Transverse colon (tissue), 4 donors: Measurements from ENCODE around the gene FGF6. TPM values are rescaled to one million over a fixed set of nuclear protein-coding genes. Genes with fewer than 3 reads are reported as not detected.

Experiments
- DNase-seq: peaks from one replicate; pipeline ENCODE4 v3.0.0-alpha.2; 2019
- H3K27ac ChIP-seq, 4 donors: fragments of 200-600 bp; sonication (generic); 2 replicates each; pipeline ENCODE4 v1.5.1; 2016 to 2018; ENCODE audit warnings: inconsistent platforms in 4 of 4
- H3K27me3 ChIP-seq: fragments of 200-600 bp; sonication (generic); 2 replicates; pipeline ENCODE4 v1.5.1; 2017; ENCODE audit warnings: inconsistent platforms
- H3K36me3 ChIP-seq, 4 donors: fragments of 200-600 bp; sonication (generic); 2 replicates each; pipeline ENCODE4 v1.5.1; 2017 to 2019; ENCODE audit warnings: inconsistent platforms in 4 of 4
- H3K4me1 ChIP-seq, 4 donors: fragments of 200-600 bp; sonication (generic); 2 replicates each; pipeline ENCODE4 v1.5.1; 2017 to 2020; ENCODE audit warnings: inconsistent platforms in 4 of 4
- H3K4me3 ChIP-seq, 4 donors: fragments of 200-600 bp; sonication (generic); 1 replicate in 1 of 4; 2 replicates in 3 of 4; pipeline versions ENCODE4 v1.5.1 to v1.6.1; 2017 to 2019; ENCODE audit warnings: inconsistent platforms in 4 of 4
- H3K9me3 ChIP-seq, 2 donors: fragments of 200-600 bp; sonication (generic); 2 replicates each; pipeline ENCODE4 v1.5.1; 2017 to 2019; ENCODE audit warnings: inconsistent platforms in 2 of 2
- EP300 ChIP-seq: sonication (generic); formaldehyde crosslinking; IDR thresholded peaks from one replicate; pipeline ENCODE4 v1.6.1; 2017; ENCODE audit warnings: antibody characterized with exemption, low read depth
- POLR2A ChIP-seq: fragments of 450-650 bp; IDR thresholded peaks from one replicate; pipeline ENCODE4 v1.6.1; 2016; ENCODE audit warnings: antibody characterized with exemption, mild to moderate bottlenecking, moderate library complexity
- POLR2AphosphoS5 ChIP-seq, 3 donors: sonication (generic); formaldehyde crosslinking; IDR thresholded peaks; one replicate each; pipeline ENCODE4 v1.6.1; 2016; ENCODE audit warnings: antibody characterized with exemption in 3 of 3
- WGBS, 2 donors: methylation state at CpG; one replicate each; pipeline ENCODE4 v1.1.5; 2018; ENCODE audit warnings: low coverage in 1 of 2; 5-methylcytosine and 5-hydroxymethylcytosine counted together
- in situ Hi-C, 4 donors: fragments of 200-750 bp; cut with MboI; loops; one replicate each; pipeline versions ENCODE4 v1.15.0 to v1.15.1; 2017; ENCODE audit warnings: low sequenced_read_pairs in 3 of 4, low pct_ligation_motif_present in 1 of 4, low pct_unique_long_range_greater_than_20kb in 1 of 4
- intact Hi-C: fragments of 100-400 bp; cut with DNase I; formaldehyde crosslinking; loops from one replicate; pipeline ENCODE4 v1.15.1; 2023; ENCODE audit warnings: low total_unique reads
- total RNA-seq, 4 donors: library from RNA; depleted of rRNA; stranded (reverse); fragments of >200 nt; gene quantifications; one replicate each; pipeline ENCODE4 v1.1.0, GENCODE V29; 2016
- TF ChIP-seq, protein P1 (sequence below), 5 experiments: fragments of 200-600 bp in 3 of 5; fragments of 450-650 bp in 2 of 5; sonication (generic) in 3 of 5; IDR thresholded peaks; 1 replicate in 2 of 5; 2 replicates in 3 of 5; pipeline ENCODE4 v1.5.1; 2016 to 2017; ENCODE audit warnings: antibody characterized with exemption in 5 of 5, inconsistent platforms in 3 of 5, mild to moderate bottlenecking in 2 of 5, moderate library complexity in 1 of 5

Gene FGF6, protein sequence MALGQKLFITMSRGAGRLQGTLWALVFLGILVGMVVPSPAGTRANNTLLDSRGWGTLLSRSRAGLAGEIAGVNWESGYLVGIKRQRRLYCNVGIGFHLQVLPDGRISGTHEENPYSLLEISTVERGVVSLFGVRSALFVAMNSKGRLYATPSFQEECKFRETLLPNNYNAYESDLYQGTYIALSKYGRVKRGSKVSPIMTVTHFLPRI
- total RNA-seq = not detected

DNA sequence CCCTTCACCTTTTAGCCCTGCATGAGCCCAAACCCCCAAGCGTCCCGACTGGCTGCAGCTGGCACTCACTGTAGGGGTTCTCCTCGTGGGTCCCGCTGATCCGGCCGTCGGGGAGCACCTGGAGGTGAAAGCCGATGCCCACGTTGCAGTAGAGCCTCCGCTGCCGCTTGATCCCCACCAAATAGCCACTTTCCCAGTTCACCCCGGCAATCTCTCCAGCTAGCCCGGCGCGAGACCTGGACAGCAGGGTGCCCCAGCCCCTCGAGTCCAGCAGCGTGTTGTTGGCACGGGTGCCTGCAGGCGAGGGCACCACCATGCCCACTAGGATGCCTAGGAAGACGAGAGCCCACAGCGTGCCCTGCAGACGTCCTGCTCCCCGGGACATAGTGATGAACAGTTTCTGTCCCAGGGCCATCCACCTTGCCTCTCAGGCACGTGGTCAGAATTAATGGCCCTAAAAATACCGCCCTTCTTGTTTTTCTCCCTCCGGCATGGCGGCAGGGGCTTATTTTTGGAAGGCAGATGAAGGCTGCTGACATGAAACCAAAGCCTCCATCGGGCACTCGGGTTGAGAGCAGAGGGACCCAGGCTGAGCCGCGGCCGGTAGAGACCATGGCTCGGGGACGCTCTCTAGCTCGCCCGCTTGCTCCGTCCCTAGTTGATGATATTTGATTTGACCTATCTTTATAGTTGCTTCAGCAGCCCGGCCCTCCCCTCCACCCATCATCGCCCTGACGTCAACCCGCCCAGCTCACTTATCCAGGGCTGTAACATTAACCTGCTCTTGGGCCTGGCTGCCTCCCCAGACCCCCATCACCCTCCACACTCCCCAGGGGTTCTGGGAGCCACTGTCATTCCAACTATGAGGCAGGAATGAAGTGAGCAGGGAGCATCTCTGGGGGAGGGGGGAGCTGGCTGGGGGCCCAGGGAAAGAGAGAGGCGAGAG is at the start of gene FGF6:
Gene FGF6 (minus strand): TSS at position 660 of the 946 bp plus-strand sequence. CDS start 245 bp downstream, at position 415.
- in situ Hi-C loops = no loop called here
- no peaks in the 10 kb centered on the region for H3K9me3 ChIP-seq
- intact Hi-C loops = no loop called here
- no peaks in the 10 kb centered on the region for H3K36me3 ChIP-seq
- no peak for DNase-seq
- WGBS, 2 donors = 75 to 91% methylated on average over 4 to 38 of the region's 42 CpGs
- peaks cover 10% of the 10 kb centered on the region for H3K27me3 ChIP-seq
- H3K4me3 ChIP-seq = no peak within 1 kb of the TSS
- TF ChIP-seq, protein P1, sequence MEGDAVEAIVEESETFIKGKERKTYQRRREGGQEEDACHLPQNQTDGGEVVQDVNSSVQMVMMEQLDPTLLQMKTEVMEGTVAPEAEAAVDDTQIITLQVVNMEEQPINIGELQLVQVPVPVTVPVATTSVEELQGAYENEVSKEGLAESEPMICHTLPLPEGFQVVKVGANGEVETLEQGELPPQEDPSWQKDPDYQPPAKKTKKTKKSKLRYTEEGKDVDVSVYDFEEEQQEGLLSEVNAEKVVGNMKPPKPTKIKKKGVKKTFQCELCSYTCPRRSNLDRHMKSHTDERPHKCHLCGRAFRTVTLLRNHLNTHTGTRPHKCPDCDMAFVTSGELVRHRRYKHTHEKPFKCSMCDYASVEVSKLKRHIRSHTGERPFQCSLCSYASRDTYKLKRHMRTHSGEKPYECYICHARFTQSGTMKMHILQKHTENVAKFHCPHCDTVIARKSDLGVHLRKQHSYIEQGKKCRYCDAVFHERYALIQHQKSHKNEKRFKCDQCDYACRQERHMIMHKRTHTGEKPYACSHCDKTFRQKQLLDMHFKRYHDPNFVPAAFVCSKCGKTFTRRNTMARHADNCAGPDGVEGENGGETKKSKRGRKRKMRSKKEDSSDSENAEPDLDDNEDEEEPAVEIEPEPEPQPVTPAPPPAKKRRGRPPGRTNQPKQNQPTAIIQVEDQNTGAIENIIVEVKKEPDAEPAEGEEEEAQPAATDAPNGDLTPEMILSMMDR (IDR thresholded peaks at IDR 0.05) = no peak
- TF ChIP-seq POLR2A (no peak), POLR2AphosphoS5 (IDR thresholded peaks at IDR 0.05) (no peak), EP300 (no peak)
- no peaks in the 10 kb centered on the region for H3K4me1 ChIP-seq
- H3K27ac ChIP-seq = no peak within 1 kb of the TSS

GRCh38 chr12:4490973-4491372 is 45.4 kb upstream of the FGF6 start:
- no peak for DNase-seq
- Histone ChIP-seq H3K27ac (no peak overlapping the region), H3K4me1 (no peaks in the 10 kb centered on the region), H3K4me3 (no peak overlapping the region), H3K9me3 (no peaks in the 10 kb centered on the region), H3K27me3 (no peaks in the 10 kb centered on the region), H3K36me3 (peaks cover 0 to 17% (median 8%) of the 10 kb centered on the region in 4 donors)
- intact Hi-C loops = no loop called here
- in situ Hi-C loops = no loop called here
- TF ChIP-seq POLR2AphosphoS5 (IDR thresholded peaks at IDR 0.05) = no peak
- no peak for TF ChIP-seq EP300
- TF ChIP-seq, protein P1 (IDR thresholded peaks at IDR 0.05) = no peak
- no peak for TF ChIP-seq POLR2A
- 90 to 95% methylated on average over 1 of the region's 1 CpG for WGBS, 2 donors

DNA sequence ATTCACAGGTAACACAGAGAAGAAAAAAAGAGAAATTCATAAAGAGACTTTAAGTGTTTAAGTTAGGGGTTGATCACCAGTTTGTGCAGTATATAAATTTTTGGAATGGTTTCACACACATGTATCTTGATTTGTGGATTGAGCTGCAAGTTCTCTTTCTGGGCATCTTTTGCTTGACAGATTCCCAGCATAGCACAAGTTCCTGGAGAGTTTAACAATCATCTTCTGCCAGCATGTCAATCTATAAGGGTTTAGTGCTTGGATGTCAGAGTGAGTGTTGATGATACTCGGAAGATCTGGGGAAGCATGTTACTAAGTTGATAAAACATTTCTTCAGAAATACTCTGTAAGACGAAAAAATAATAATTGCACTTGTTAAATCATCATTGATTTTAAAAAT is 43.9 kb upstream of the FGF6 start:
- Histone ChIP-seq H3K36me3 (peaks cover 0 to 14% (median 6%) of the 10 kb centered on the region in 4 donors), H3K4me1 (no peaks in the 10 kb centered on the region), H3K4me3 (no peak overlapping the region), H3K9me3 (no peaks in the 10 kb centered on the region), H3K27me3 (no peaks in the 10 kb centered on the region), H3K27ac (no peak overlapping the region)
- 95 to 100% methylated on average over 2 of the region's 2 CpGs for WGBS, 2 donors
- DNase-seq = no peak
- no peak for TF ChIP-seq POLR2A
- TF ChIP-seq, protein P1 (IDR thresholded peaks at IDR 0.05) = no peak
- in situ Hi-C loops = no loop called here
- intact Hi-C loops = no loop called here

GRCh38 chr12:4486980-4487379 is 41.4 kb upstream of the FGF6 start:
- no peaks in the 10 kb centered on the region for H3K27me3 ChIP-seq
- no peaks in the 10 kb centered on the region for H3K4me1 ChIP-seq
- intact Hi-C loops = no loop called here
- H3K4me3 ChIP-seq = no peak overlapping the region
- no peak for TF ChIP-seq EP300
- TF ChIP-seq, protein P1 (IDR thresholded peaks at IDR 0.05) = no peak
- no peak for TF ChIP-seq POLR2AphosphoS5 (IDR thresholded peaks at IDR 0.05)
- no peak for TF ChIP-seq POLR2A
- DNase-seq = no peak
- WGBS, 2 donors = 83% methylated on average over 2 of the region's 2 CpGs; no CpG with 5 or more reads in 1 of the 2 donors
- H3K36me3 ChIP-seq = peaks cover 0 to 14% (median 6%) of the 10 kb centered on the region in 4 donors
- in situ Hi-C loops = no loop called here
- no peak overlapping the region for H3K27ac ChIP-seq
- no peaks in the 10 kb centered on the region for H3K9me3 ChIP-seq
